GM12878 (cell line): ENCODE data around the gene PSMC3.

ENCODE experiments used
- CBX5 ChIP-seq: sonication (generic); IDR thresholded peaks from 2 replicates; pipeline ENCODE4 v1.6.1; 2016; ENCODE audit warnings: low read depth, moderate library complexity, mild to moderate bottlenecking, inconsistent platforms
- POLR2A ChIP-seq: IDR thresholded peaks from 2 replicates; pipeline ENCODE4 v1.6.1; 2011; ENCODE audit warnings: low read depth, mild to moderate bottlenecking, low read length
- RAD21 ChIP-seq: IDR thresholded peaks from 2 replicates; pipeline ENCODE4 v1.6.1; 2011; ENCODE audit warnings: mild to moderate bottlenecking, low read depth, low read length, moderate library complexity; ENCODE audit not compliant: insufficient read depth
- RB1 ChIP-seq: fragments of 450-650 bp; formaldehyde crosslinking; IDR thresholded peaks from 2 replicates; pipeline ENCODE4 v1.6.1; 2017; ENCODE audit warnings: mild to moderate bottlenecking, borderline replicate concordance
- TF ChIP-seq, protein P1 (sequence below), 3 experiments: IDR thresholded peaks in 2 of 3; conservative IDR thresholded peaks in 1 of 3; 2 replicates each; pipeline ENCODE4 v1.5.1; 2011; ENCODE audit warnings: low read depth in 3 of 3, low read length in 3 of 3, mild to moderate bottlenecking in 3 of 3, control low read depth in 2 of 3, moderate library complexity in 2 of 3, inconsistent platforms in 1 of 3, mixed read lengths in 1 of 3; ENCODE audit not compliant: control insufficient read depth in 2 of 3, insufficient read depth in 1 of 3; ENCODE audit errors: extremely low read depth in 1 of 3

DNA sequence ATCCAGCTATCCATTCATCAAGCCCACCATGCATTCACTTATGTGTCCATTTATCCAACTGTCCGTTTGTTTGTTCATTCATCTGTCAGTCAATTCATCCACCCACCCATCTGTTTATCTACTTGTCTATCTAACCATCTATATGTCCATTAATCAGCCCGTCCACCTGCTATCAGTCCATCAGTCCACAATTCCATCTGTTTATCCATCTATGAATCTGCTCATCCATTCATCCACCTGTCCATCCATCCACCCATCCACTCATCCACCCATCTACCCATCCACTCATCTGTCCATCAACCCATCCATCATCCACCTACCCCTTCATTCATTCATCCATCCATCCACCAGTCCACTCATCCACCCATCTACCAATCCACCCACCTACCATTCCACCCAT is 46.9 kb downstream of the PSMC3 start:
- TF ChIP-seq RAD21 (no peak), RB1 (no peak), POLR2A (no peak), CBX5 (no peak)
- TF ChIP-seq, protein P1, sequence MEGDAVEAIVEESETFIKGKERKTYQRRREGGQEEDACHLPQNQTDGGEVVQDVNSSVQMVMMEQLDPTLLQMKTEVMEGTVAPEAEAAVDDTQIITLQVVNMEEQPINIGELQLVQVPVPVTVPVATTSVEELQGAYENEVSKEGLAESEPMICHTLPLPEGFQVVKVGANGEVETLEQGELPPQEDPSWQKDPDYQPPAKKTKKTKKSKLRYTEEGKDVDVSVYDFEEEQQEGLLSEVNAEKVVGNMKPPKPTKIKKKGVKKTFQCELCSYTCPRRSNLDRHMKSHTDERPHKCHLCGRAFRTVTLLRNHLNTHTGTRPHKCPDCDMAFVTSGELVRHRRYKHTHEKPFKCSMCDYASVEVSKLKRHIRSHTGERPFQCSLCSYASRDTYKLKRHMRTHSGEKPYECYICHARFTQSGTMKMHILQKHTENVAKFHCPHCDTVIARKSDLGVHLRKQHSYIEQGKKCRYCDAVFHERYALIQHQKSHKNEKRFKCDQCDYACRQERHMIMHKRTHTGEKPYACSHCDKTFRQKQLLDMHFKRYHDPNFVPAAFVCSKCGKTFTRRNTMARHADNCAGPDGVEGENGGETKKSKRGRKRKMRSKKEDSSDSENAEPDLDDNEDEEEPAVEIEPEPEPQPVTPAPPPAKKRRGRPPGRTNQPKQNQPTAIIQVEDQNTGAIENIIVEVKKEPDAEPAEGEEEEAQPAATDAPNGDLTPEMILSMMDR (IDR thresholded peaks at IDR 0.05 in 2 of 3, conservative IDR thresholded peaks at IDR 0.05 in 1 of 3; ENCODE audit: control insufficient read depth in 2 of 3, extremely low read depth in 1 of 3, insufficient read depth in 1 of 3, low read depth in 3 of 3, low read length in 3 of 3), result no peak
